A549 (cell line): Measurements from ENCODE around the gene WASHC2C. TPM values are rescaled to one million over a fixed set of nuclear protein-coding genes. Genes with fewer than 3 reads are reported as not detected.
"Not testable (repeated sequence)": the region's sequence is repeated elsewhere in the genome, so short reads cannot be mapped to it uniquely, and the experiment has no call there.

ENCODE experiments used
- ATAC-seq, 2 experiments: fragments of 200-7000 bp in 1 of 2; fragments of >200 bp in 1 of 2; cut with Nextera tagmentation in 1 of 2; cut with Tn5 transposase in 1 of 2; 3 replicates each; pipeline versions ENCODE4 v1.8.0 to v1.9.1; 2018 to 2020; ENCODE audit warnings: mild to moderate bottlenecking in 1 of 2, moderate library complexity in 1 of 2
- CTCF ChIA-PET: fragments of 300-600 bp; sonication (Branson Sonifier 250); formaldehyde crosslinking; extraction: SDS; loops from one replicate; lab custom pipeline; 2021; ENCODE audit warnings: antibody characterized with exemption, inconsistent platforms; lab: Yijun Ruan, JAX
- POLR2A ChIA-PET: fragments of 350-600 bp; formaldehyde crosslinking; extraction: SDS; loops from one replicate; lab custom pipeline; 2021; ENCODE audit warnings: antibody characterized with exemption, inconsistent platforms; lab: Yijun Ruan, JAX
- DNase-seq, 2 experiments: peaks; one replicate each; pipeline versions ENCODE4 v3.0.0 to v3.0.0-alpha.2; 2011 to 2016; ENCODE audit warnings: low read depth in 1 of 2, low spot score in 1 of 2
- FAIRE-seq: peaks from 2 replicates; lab custom pipeline; 2011; peaks lifted over from hg19 to GRCh38; lab: Jason Lieb, UNC
- H3K27ac ChIP-seq, 2 experiments: fragments of >200 bp; sonication (Bioruptor Twin); formaldehyde crosslinking; 3 replicates each; pipeline ENCODE4 v1.5.1; 2016 to 2017
- H3K4me1 ChIP-seq: fragments of >200 bp; sonication (Bioruptor Twin); formaldehyde crosslinking; 3 replicates; pipeline ENCODE4 v1.6.1; 2016
- H3K4me2 ChIP-seq: fragments of >200 bp; sonication (Bioruptor Twin); formaldehyde crosslinking; 3 replicates; pipeline ENCODE4 v1.6.1; 2016
- H3K4me3 ChIP-seq: fragments of >200 bp; sonication (Bioruptor Twin); formaldehyde crosslinking; 3 replicates; pipeline ENCODE4 v1.5.1; 2016
- H3K9me3 ChIP-seq: fragments of >200 bp; sonication (Bioruptor Twin); formaldehyde crosslinking; 3 replicates; pipeline ENCODE4 v1.6.1; 2016
- WGBS: methylation state at CpG from one replicate; pipeline ENCODE4 v1.1.6; 2017; ENCODE audit errors: missing lambda C conversion rate; 5-methylcytosine and 5-hydroxymethylcytosine counted together
- polyA plus RNA-seq, 4 experiments: library from polyadenylated mRNA; depleted of rRNA in 3 of 4; stranded (reverse); fragments of >200 nt; fragmentation: RNase III in 1 of 4; extraction: RNeasy Plus Mini Kit Qiagen cat#74134 plus additional on column Dnase treatment in 1 of 4; gene quantifications; 2 replicates in 3 of 4; 3 replicates in 1 of 4; pipeline ENCODE4 v1.2.3, GENCODE V29; 2011 to 2017

The WASHC2C gene
- polyA plus RNA-seq, 2 of the 4 experiments (the other 2 are of a cell fraction), result 24.7 to 38.7 TPM

GRCh38 chr10:45752210-45752609, 25.1 kb downstream of the WASHC2C start:
- DNase-seq, CTCF ChIA-PET, H3K4me1 ChIP-seq, ATAC-seq, H3K4me2 ChIP-seq, H3K4me3 ChIP-seq, H3K9me3 ChIP-seq, H3K27ac ChIP-seq, POLR2A ChIA-PET, FAIRE-seq: not testable (repeated sequence)
- 84% methylated on average over 4 of the region's 5 CpGs for WGBS

- CTCF ChIA-PET, result interaction anchor here (0.7 kb wide), 1 partner anchor 525 kb away, joined by 3 read pairs; no protein-coding TSS in a partner anchor
- H3K4me3 ChIP-seq, H3K9me3 ChIP-seq, ATAC-seq, H3K4me1 ChIP-seq, H3K4me2 ChIP-seq, H3K27ac ChIP-seq, FAIRE-seq, DNase-seq, POLR2A ChIA-PET: not testable (repeated sequence)
- WGBS, result 88% methylated on average over 7 of the region's 7 CpGs
Measured at GRCh38 chr10:45753979-45754495, 27.0 kb downstream of the WASHC2C start.

- H3K4me2 ChIP-seq, CTCF ChIA-PET, ATAC-seq, H3K4me3 ChIP-seq, H3K4me1 ChIP-seq, H3K27ac ChIP-seq, POLR2A ChIA-PET, DNase-seq, FAIRE-seq, H3K9me3 ChIP-seq: not testable (repeated sequence)
- 96% methylated on average over 5 of the region's 5 CpGs for WGBS
Measured at GRCh38 chr10:45755083-45755482, 28.0 kb downstream of the WASHC2C start.

- POLR2A ChIA-PET, H3K4me1 ChIP-seq, CTCF ChIA-PET, H3K9me3 ChIP-seq, H3K27ac ChIP-seq, FAIRE-seq, H3K4me2 ChIP-seq, H3K4me3 ChIP-seq, DNase-seq, ATAC-seq: not testable (repeated sequence)
- 88% methylated on average over 1 of the region's 3 CpGs for WGBS
Measured at GRCh38 chr10:45756065-45756464, 29.0 kb downstream of the WASHC2C start.

- FAIRE-seq, H3K4me1 ChIP-seq, POLR2A ChIA-PET, H3K4me2 ChIP-seq, CTCF ChIA-PET, DNase-seq, H3K9me3 ChIP-seq, H3K27ac ChIP-seq, ATAC-seq, H3K4me3 ChIP-seq: not testable (repeated sequence)
- WGBS, result 86% methylated on average over 8 of the region's 8 CpGs
Measured at GRCh38 chr10:45757661-45758396, 30.8 kb downstream of the WASHC2C start.

- H3K4me3 ChIP-seq, H3K4me1 ChIP-seq, ATAC-seq, CTCF ChIA-PET, H3K4me2 ChIP-seq, H3K9me3 ChIP-seq, H3K27ac ChIP-seq, FAIRE-seq, DNase-seq, POLR2A ChIA-PET: not testable (repeated sequence)
- WGBS, result 87% methylated on average over 6 of the region's 6 CpGs
Measured at GRCh38 chr10:45761622-45762021, 34.6 kb downstream of the WASHC2C start.

GRCh38 chr10:45763037-45763436, 36.0 kb downstream of the WASHC2C start:
- FAIRE-seq, H3K9me3 ChIP-seq, POLR2A ChIA-PET, H3K27ac ChIP-seq, H3K4me2 ChIP-seq, H3K4me1 ChIP-seq, DNase-seq, H3K4me3 ChIP-seq, ATAC-seq: not testable (repeated sequence)
- WGBS, result 94% methylated on average over 2 of the region's 3 CpGs
- CTCF ChIA-PET, result interaction anchor here (0.6 kb wide), 1 partner anchor 21 kb away, joined by 3 read pairs; no protein-coding TSS in a partner anchor

GRCh38 chr10:45768334-45768733, 41.3 kb downstream of the WASHC2C start:
- H3K4me3 ChIP-seq, H3K9me3 ChIP-seq, H3K27ac ChIP-seq, ATAC-seq, POLR2A ChIA-PET, H3K4me1 ChIP-seq, CTCF ChIA-PET, FAIRE-seq, DNase-seq, H3K4me2 ChIP-seq: not testable (repeated sequence)
- 88% methylated on average over 4 of the region's 4 CpGs for WGBS

- FAIRE-seq, H3K27ac ChIP-seq, H3K4me2 ChIP-seq, H3K4me1 ChIP-seq, DNase-seq, ATAC-seq, CTCF ChIA-PET, H3K4me3 ChIP-seq, POLR2A ChIA-PET, H3K9me3 ChIP-seq: not testable (repeated sequence)
- 72% methylated on average over 6 of the region's 7 CpGs for WGBS
Measured at GRCh38 chr10:45771757-45772461, 44.8 kb downstream of the WASHC2C start.

GRCh38 chr10:45786217-45786616, 59.2 kb downstream of the WASHC2C start:
- H3K9me3 ChIP-seq, ATAC-seq, H3K4me3 ChIP-seq, FAIRE-seq, H3K27ac ChIP-seq, POLR2A ChIA-PET, DNase-seq, H3K4me2 ChIP-seq, CTCF ChIA-PET, H3K4me1 ChIP-seq: not testable (repeated sequence)
- 67% methylated on average over 1 of the region's 1 CpG for WGBS

- ATAC-seq, POLR2A ChIA-PET: not testable (repeated sequence)
- 77% methylated on average over 1 of the region's 5 CpGs for WGBS
Measured at GRCh38 chr10:45787212-45787741, 60.2 kb downstream of the WASHC2C start.

More at GRCh38 chr10:45787212-45787741, 60.2 kb downstream of the WASHC2C start:
- H3K4me2 ChIP-seq, CTCF ChIA-PET, FAIRE-seq, H3K9me3 ChIP-seq, H3K27ac ChIP-seq, DNase-seq, H3K4me3 ChIP-seq, H3K4me1 ChIP-seq: not testable (repeated sequence)
